GM12891 (cell line): ENCODE data around the gene DCAF7.

Experiments used
- DNase-seq: peaks from one replicate; pipeline ENCODE4 v3.0.0; 2011; ENCODE audit warnings: low spot score; ENCODE audit not compliant: insufficient read length
- FAIRE-seq: peaks from 2 replicates; lab custom pipeline; 2011; peaks lifted over from hg19 to GRCh38; lab: Jason Lieb, UNC
- PAX5 ChIP-seq: IDR thresholded peaks from 2 replicates; pipeline ENCODE4 v1.6.1; 2011; ENCODE audit warnings: low read length, moderate library complexity, mild to moderate bottlenecking; ENCODE audit not compliant: insufficient read depth, severe bottlenecking
- POLR2A ChIP-seq: IDR thresholded peaks from 2 replicates; pipeline ENCODE4 v1.6.1; 2011; ENCODE audit warnings: low read depth, low read length, control low read depth
- POLR2AphosphoS5 ChIP-seq: IDR thresholded peaks from 2 replicates; pipeline ENCODE4 v1.6.1; 2011; ENCODE audit warnings: low read depth, low read length, control low read depth
- POU2F2 ChIP-seq: IDR thresholded peaks from 2 replicates; pipeline ENCODE4 v1.6.1; 2011; ENCODE audit warnings: low read depth, mild to moderate bottlenecking, control low read depth, low read length, moderate library complexity
- SPI1 ChIP-seq: IDR thresholded peaks from 2 replicates; pipeline ENCODE4 v1.6.1; 2011; ENCODE audit warnings: low read depth, low read length, control low read depth
- TAF1 ChIP-seq: IDR thresholded peaks from 2 replicates; pipeline ENCODE4 v1.6.1; 2011; ENCODE audit warnings: low read depth, low read length, control low read depth

The DCAF7 gene

DNA sequence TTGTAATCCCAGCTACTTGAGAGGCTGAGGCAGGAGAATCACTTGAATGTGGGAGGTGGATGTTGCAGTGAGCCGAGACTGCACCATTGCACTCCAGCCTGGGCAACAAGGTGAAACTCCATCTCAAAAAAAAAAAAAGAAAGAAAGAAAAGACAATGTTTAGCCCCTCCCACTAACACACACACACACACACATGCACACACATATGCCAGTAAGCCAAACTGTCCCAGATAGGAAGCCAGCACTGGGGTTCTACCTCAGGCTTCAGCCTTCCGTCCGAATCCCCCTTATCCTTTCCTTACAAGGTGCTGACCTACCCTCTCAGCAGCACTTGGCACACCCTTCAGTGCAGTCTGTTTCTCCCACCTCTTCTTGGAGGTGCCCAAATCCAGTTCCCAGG, 35.8 kb upstream of the DCAF7 start:
- FAIRE-seq: no peak
- DNase-seq: no peak
- TF ChIP-seq TAF1 (no peak), POLR2AphosphoS5 (no peak), POU2F2 (no peak), PAX5 (no peak), SPI1 (no peak), POLR2A (no peak)

GRCh38 chr17:63514974-63515373, 35.3 kb upstream of the DCAF7 start:
- DNase-seq: no peak
- FAIRE-seq: no peak
- TF ChIP-seq TAF1 (no peak), POU2F2 (no peak), POLR2AphosphoS5 (no peak), PAX5 (no peak), POLR2A (no peak), SPI1 (no peak)

DNA sequence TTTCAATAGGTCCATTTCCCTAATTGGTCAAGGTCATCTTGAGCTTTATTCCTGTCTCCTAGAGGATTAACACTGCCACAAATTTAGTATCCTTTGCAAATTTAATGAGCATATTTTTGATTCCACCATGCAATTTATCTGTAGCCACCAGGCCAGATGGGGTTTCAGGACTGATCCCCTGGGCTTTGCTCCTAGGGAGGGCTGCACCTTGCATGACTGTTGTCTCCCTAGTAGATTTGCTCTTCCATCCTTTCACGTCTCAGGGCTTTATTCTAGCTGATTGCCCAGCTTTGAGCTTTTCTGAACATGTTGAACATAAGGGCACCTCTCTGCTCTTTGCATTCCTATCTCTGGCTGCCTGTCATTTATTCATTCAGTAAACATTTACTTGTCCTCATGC, 34.9 kb upstream of the DCAF7 start:
- DNase-seq: no peak

DNA sequence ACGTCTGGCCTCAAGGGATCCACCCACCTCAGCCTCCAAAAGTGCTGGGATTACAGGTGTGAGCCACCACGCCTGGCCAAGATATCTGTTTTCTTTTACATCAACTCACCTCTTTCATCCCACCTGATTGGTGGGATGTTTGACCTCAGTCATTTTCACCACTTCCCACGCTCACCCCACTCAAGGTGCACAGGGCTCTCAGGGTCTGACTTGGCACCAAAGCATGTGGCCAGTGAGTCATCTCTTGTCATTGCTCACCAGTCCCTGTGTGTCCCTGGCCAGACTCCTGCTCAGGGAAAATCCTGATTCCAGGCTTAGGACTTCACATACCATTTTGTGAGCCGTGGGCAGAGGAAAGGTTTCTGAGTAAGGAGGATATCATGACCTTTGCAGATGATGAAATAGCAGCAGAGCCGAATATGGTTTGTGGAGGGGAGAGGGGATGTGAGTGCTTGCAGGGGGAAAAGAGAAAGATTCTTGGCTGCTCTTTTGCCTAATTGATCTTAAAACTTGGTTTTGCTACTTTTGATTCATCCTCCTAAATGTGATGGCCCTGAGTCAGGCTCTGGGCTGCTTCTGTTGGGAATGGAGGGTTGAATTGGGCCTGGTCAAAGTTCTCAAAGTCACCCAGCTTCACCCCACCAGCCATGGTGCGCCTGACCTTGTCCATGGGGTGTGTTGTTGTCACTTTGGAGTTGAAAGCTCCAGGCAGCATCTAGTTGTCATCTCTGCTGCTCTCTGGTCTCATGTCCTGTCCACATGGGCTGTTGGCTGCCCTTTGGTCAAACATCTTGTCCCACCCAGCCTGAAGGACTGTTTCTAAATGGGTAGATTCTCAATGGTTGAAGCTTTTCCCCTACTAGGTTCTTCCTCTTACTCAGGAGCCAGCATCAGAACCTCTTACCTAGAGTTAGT, 33.1 kb upstream of the DCAF7 start:
- FAIRE-seq: no peak
- TF ChIP-seq POU2F2: no peak
- no peak for TF ChIP-seq TAF1
- TF ChIP-seq PAX5: no peak
- no peak for TF ChIP-seq SPI1
- TF ChIP-seq POLR2AphosphoS5: no peak
- TF ChIP-seq POLR2A: no peak
- no peak for DNase-seq

More for the DNA sequence above, 34.9 kb upstream of the DCAF7 start:
- FAIRE-seq: no peak
- TF ChIP-seq PAX5: no peak
- TF ChIP-seq POU2F2: no peak
- no peak for TF ChIP-seq TAF1
- TF ChIP-seq POLR2AphosphoS5: no peak
- no peak for TF ChIP-seq SPI1
- TF ChIP-seq POLR2A: no peak

GRCh38 chr17:63517825-63518534, 32.3 kb upstream of the DCAF7 start:
- TF ChIP-seq SPI1: no peak
- no peak for TF ChIP-seq TAF1
- no peak for TF ChIP-seq PAX5
- no peak for TF ChIP-seq POU2F2
- no peak for TF ChIP-seq POLR2AphosphoS5
- TF ChIP-seq POLR2A: no peak
- DNase-seq: no peak
- FAIRE-seq: no peak

- FAIRE-seq (no peak), DNase-seq (no peak)
- TF ChIP-seq POLR2A (no peak), TAF1 (no peak), SPI1 (no peak)
These were observed 31.0 kb upstream of the DCAF7 start for GRCh38 chr17:63519116-63519881.

DNA sequence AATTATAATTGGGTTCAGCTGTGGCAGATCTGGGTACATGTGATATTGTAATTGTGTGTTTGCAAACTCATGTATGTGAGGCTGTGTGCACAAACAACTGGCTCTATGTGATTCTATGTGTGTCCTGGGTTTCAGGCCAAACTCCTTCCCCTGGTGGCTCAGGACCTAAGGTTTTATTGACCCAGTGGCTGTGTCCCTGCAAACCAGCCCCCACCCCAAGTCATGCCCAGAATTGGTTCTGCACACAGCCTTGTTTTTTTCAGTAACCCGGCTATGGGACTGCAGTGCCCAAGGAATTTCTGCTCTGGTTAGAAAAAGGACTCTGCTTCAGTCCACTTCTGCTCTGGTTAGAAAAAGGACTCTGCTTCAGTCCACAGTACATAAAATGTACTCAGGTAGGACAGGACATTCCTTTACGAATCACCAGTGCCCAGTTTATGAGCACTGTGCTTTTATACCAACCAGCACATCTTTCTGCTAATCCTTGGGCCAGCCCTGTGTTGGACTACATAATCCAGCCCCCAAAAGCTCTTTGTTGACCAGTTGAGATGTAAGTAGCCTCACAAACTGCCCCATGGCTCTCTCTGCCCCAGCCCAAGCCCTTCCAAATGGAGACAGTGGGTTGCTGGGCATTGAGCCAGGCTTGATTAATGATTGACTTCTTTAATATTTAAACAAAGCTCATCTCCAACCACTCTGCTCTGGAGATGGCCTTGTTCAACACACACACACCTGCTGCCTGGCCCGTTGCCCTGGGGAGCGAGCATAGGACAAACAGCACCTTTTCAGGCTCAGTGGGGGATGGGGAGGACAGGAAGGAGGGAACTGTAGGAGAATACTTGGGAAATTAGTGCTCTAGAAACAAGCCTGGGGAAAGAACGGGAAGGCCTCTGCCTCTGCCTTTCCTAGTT, 30.1 kb upstream of the DCAF7 start:
- TF ChIP-seq TAF1 (no peak), POLR2AphosphoS5 (no peak), PAX5 (no peak), SPI1 (no peak), POLR2A (no peak), POU2F2 (no peak)
- DNase-seq (no peak), FAIRE-seq (no peak)

- FAIRE-seq: no peak
- TF ChIP-seq POU2F2 (no peak), PAX5 (no peak), POLR2A (no peak), SPI1 (no peak), POLR2AphosphoS5 (no peak), TAF1 (no peak)
- no peak for DNase-seq
These were observed 26.9 kb upstream of the DCAF7 start, which contains the start of gene KCNH6 for GRCh38 chr17:63523253-63523855. KCNH6 (plus strand) TSS chr17:63523358; CDS start chr17:63523414, 56 bp downstream.

DNA sequence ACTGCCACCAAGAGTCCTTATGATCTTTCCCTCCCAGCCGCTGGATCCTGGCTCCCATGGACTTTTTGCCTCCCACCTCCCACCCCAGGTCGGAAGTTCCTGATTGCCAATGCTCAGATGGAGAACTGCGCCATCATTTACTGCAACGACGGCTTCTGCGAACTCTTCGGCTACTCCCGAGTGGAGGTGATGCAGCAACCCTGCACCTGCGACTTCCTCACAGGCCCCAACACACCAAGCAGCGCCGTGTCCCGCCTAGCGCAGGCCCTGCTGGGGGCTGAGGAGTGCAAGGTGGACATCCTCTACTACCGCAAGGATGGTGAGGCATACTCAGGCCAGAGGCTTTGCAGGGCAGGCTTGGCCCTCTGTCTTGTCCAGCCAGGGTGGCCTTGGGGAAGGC, 26.2 kb upstream of the DCAF7 start:
- no peak for FAIRE-seq
- TF ChIP-seq POLR2A (no peak), POU2F2 (no peak), TAF1 (no peak), POLR2AphosphoS5 (no peak), SPI1 (no peak), PAX5 (no peak)
- no peak for DNase-seq
